Stimulated activated CD4-positive, alpha-beta T cell treated with anti-CD3 and anti-CD28 coated beads, TNF-alpha, amount 100 ng/mL, for 4 hours (primary cell): Measurements from ENCODE around the gene NXPH2.
"Not testable (repeated sequence)": the region's sequence is repeated elsewhere in the genome, so short reads cannot be mapped to it uniquely, and the experiment has no call there.

Source experiments
- DNase-seq, 3 experiments: peaks; one replicate each; pipeline ENCODE4 v3.0.0-alpha.2; 2020; ENCODE audit warnings: low read depth in 3 of 3

Gene NXPH2

DNA sequence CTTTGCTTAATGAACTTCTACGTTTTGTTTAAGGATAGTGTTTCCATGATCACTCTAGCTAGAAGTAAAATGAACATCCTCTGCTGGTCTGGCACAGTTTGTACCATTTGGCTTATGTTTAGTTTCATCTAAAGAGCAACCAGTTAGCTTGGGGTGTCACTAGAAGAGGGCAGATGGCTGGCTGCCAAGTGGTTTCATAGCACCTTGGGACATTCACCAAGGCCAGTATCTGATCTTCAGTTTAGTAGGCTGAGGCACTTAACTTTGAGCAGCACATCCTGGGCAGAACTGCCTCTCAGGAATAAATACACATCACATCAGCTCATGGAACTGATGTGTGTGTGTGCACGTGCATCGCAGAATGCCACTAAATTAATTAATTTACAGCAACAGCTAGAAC lies 68.4 kb downstream of the NXPH2 start:
- DNase-seq: no peak

DNA sequence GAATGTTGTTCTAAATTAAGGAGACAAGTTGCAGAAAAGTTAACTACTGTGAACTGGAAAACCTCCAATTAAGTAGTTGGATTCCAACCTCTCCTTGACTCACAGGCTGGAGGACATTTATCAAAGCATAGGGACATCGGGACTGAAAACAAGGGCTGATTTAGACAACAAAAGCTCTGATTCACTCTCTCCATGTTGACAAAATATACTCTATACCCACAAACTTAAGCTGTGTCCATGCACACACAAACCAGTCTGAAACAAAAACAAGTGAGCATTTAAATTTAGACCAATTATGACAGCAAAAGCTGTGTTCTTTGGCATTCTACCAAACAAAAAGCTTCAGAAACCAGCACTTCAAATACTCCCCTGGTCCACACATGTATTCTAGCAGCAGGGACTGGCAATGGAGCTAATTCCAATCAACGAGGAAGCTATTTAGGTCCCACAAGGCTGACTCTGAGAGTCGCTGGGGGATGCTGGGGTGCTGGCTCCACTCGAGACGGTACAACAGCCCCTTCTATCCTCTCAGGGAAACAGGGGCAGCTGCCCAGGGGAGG lies 71.4 kb downstream of the NXPH2 start:
- no peak for DNase-seq

DNA sequence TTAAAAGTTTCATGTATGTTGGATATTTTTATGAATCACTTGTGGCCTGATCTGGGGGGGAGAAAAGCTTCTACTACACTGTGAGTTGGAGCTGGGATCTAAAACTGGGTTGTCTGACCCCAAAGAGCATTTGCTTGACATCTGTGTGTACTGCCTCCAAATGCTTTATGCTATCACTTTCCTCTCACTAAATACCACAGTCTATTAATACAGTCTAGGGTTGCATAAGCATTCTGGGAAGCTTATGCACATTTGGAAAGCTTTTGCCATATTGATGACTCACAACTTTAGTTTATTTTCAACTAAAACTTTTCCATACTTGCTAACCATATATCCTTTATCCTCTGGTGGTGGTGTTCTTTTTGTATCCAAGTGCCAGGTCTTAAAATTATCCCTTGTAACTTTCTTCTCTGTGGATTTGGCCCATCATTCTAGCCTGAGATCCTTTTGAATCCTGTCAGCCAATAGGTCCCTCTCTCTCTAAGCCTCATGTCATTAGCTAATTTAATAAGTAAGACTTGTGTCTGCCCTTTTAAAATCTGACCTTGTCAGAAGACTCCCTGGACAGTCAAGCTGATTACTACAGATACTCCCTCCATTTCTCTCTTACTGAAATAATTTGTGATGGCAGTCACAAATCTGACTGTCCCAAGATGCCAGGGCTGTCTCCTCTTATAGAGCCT lies 72.7 kb downstream of the NXPH2 start:
- DNase-seq: no peak

DNA sequence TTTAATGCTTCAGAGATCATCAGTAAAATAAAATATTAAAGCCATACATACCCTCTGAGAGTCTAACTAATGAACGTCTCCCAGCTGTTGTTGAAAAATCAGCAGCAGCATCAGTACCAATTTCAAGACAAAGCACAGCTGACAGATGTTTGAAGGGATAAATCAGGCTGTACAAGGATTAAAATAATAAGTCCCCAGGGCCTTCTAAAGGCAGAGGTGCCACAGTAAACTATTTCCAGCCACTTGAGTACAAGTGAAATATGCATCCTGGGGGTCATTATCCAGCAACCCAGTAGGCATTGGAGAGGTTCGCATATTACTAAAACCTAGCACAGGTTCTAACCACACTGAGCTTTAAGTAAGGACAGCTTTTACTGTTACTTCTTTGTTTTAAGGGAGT lies 76.9 kb downstream of the NXPH2 start:
- DNase-seq: no peak

DNA sequence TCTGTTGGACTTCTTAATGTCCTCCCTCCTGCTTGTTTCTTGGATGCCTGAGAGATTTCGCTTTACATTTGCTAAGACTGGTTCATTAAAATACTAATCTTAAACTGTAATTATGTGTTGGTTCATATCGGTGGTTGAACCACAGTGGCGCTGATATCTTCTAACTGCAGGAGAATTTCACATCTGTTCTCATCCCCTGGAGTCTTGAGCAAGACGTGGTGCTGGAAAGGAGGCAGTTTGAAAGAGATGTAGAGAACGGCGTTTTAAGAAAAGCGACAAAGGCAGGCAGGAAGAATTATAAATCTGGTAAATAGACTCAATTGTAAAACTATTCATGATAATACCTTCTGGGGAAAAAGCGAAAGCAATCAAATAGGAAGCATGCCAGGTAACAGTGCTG lies 79.5 kb downstream of the NXPH2 start:
- DNase-seq: no peak

DNA sequence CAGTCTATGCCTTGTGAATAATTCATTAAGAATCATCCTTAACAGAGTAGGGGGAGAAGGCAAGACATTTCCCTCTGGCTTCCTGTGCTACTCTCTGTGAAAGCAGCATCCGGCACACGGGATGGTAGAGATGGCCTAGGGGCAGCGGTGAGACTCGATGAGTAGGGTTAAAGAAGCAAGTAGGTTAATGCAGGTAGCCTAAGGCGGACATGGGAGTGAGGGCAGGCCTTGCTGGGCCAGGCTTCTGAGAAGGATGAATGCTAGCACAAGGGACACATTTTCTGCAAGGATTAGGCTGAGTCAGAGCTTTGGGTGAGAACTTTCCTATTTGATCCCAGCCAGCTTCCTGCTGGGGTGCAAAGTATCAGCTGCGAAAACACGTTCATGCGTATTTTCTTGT lies 80.8 kb downstream of the NXPH2 start:
- DNase-seq: no peak

DNA sequence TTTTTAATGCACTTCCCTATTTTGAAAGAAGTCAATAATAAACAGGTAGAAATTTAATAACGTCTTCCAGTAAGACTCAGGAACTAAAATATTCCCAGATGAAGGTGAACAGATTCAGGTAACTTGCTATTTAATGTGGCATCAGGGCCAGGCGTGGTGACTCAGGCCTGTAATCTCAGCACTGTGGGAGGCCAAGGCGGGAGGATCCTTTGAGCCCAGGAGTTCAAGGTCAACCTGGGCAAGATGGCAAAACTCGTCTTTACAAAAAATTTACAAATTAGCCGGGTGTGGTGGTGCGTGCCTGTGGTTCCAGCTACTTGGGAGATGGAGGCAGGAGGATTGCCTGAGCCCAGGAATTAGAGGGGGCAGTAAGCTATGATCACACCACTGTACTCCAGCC lies 81.8 kb downstream of the NXPH2 start:
- no peak for DNase-seq

DNA sequence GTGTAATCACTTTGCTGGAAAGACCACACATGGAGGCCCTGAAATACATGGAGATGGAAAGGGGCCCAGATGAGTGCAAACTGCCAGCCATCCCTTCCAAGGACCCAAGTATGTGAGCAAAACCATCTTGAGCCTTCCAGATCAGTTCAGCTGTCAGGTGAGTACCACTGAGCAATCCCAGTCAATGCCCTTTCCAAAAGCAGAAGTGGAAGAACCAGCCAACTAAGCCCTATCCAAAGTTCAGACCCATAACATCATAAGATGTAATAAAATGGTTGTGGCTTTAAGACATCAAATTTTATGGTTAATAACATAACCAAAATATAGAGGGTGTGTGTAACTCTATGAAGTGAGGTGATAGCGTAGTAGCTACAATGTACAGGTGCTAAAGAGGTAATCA lies 88.5 kb downstream of the NXPH2 start:
- DNase-seq: no peak

DNA sequence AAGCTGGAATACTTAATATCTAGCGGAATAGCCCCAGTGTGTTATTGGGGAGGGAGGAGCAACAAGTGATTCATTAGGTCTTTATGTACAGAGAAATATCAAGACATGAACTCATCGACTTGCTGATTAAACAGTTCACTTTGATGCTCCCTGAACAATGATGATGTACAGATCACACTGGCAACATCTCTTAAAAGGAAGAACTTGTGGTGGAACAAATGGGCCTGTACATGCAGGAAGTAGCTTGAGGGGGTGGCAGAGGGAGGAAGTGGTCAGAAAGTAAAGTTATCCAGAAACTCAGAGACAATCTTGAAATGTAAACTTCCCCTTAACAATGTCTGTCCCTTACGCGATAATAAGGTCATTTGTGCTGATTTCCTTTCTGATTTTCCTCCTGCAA lies 90.5 kb downstream of the NXPH2 start:
- DNase-seq: no peak

DNA sequence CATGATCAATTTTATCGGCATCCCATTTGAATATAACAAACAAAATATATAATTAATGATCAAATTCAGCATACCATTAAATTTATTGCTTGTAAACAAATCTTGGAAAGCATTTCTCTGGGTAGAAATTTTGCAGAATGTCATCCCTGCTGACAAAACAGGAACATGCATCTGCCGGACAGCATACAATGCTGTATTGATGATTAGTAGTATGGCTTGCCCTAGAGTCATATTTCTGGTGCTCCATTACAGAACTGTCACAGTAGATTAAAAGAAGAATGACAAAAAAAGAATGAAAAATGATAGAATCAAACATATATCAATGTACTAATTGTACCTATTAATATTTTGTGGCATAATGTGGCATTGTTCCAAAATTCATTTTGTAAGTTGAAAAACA lies 98.0 kb downstream of the NXPH2 start:
- no peak for DNase-seq

DNA sequence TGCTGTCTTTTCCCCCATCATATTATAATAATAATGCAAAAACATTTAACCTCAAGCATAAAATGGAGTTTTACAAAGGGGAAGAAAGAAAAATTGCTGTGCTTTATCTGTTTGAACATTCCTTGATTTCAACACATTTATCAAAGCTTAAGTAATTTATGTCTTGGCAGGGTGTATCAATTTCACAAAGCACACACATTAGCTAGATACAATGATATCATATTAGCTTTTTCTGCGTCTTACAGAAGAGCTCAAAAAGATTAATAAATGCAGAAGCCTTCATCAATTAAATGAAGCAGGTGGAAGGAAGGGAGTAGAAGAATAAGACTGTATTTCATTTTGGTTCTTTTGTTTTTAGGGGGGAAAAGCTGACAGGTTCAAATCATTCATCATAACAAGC lies 103.0 kb downstream of the NXPH2 start:
- DNase-seq: no peak

DNA sequence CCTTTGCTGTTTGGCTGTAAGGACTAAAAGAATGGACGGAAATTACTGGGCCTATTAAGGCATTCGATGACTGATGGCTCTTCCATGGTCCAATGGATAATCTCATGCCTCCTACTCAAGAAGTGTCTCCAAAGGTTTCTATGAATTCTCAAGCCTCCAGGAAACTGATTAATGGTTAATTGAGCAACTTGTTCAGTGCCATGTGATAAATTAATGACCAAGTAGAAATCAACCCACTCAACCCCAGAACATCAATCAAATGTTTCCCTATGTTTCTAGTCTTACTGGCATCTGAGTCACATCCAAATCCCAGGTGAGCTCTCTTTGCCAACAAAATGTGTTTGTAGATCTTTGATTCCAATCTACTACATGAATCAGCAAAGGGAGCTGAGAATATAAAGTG lies 103.6 kb downstream of the NXPH2 start:
- DNase-seq: no peak

DNA sequence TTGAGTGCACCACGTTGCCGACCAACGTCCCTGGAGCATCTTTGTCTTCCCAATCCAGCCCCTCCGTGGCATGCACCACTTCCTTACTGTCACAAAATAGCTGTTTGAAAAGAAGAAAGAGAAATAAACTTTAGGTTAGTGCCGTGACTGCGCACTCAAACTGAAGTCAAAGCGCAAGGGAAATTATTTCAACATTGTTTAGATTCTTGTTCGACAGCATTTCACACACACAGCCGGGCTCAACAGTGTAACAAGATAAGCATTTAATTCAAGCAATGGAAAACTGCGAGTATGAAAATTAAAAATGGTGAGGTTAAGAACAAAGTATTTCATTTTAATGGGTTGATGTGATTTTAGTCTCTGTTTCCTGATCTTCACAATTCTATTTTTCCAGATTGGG lies 108.6 kb downstream of the NXPH2 start:
- no peak for DNase-seq

DNA sequence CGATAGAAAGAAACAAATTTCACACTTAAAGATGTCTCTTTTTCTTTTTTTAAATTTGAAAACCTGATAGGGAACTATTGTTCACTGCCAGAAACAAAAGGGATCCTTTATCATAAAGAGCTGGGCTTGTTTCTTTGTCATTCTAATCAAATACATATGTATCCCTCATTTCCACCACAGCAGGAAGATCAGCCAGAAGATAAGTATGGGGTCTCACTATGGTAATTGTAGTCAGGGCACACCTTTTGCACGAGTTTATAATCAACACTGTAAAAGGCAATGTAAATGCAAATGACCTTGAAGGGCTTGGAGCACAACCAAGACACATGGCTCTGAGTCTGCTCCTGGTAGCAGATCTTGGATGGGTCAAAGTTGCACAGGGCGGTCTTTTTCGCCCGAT lies 109.5 kb downstream of the NXPH2 start:
- no peak for DNase-seq

DNA sequence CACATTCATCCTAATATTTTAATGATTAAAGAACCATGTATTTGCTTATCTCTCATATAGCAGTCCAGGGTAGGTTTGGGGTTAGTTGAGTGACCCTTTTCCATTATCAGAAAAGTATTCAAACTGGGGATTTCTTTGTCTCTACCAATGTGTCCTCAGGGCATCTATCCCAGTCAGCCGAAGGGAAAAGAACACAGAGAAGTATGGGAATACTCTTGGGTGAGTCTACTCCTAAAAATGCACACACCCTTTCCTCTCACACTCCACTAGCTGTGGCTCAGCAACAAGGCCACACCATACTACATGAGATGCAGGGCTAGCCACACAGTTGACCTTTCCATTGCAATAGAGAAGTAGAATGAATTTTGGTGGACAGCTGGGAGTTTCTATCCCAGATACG lies 114.3 kb downstream of the NXPH2 start:
- DNase-seq: no peak

DNA sequence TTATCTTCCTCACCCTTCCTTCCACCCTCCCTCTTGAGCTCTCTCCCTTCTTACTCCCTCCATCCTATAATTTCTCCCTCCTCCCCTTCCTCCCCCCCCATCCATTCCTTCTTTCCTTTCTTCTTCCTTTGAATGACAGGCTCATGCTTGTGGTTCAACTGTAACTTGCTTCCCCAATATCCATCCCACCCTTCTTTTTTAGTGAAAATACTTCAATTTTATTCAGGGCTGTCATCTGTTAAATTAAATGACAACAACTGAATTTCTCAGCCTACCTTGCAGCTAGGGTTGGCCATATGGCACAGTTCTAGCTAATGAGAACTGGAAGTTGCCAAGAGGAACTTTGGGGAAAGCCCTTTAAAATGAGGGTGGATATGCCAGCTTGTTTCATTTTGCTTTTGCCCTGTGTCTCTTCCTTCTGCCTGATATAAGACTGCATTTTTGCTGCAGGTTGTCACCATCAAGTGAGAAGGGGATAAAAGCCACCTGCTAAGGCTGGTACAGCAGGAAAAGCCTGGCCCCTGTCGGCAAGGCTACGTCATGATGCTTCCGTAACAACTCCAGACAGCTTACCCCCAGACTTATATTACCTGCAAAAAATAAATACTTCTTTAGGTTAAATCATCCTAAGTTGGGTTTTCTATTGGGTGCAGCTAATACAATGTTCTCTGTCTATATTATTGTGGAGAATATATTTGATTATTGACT lies 121.8 kb downstream of the NXPH2 start:
- no peak for DNase-seq

DNA sequence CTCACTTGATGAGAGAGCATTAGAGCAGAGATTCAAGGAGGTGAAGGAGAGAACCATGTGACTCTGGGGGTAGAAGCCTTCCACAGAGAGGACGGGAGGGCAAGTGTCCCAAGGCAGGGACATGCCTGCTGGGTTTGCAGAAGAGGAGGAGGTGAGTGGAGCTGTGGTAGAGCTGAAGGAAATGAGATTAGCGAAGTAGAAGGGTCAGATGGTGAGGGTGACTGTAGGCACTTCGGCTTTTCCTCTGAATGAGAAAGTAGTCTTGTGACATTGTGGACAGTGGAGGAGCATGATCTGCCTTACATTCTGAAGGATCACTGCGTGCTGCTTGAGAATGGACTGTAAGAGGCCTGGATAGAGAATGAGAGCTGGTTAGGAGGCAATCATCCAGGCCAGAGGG lies 126.0 kb downstream of the NXPH2 start:
- no peak for DNase-seq

DNA sequence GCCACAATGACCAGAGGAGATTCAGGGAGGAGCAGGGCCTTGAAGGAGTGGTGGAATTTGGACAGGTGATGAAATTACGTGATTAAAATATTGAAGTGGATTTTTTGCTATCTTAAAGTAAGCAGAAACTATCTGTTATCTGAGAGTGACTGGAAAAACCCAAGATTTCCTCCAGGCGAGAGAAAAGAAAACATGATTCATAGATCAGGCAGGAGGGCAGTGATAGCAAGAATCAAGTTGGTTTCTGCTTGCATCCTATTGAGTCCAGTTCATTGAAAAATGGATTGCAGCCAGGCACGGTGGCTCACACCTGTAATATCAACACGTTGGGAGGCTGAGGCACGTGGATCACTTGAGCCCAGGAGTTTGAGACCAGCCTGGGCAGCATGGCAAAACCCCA lies 127.8 kb downstream of the NXPH2 start:
- no peak for DNase-seq

DNA sequence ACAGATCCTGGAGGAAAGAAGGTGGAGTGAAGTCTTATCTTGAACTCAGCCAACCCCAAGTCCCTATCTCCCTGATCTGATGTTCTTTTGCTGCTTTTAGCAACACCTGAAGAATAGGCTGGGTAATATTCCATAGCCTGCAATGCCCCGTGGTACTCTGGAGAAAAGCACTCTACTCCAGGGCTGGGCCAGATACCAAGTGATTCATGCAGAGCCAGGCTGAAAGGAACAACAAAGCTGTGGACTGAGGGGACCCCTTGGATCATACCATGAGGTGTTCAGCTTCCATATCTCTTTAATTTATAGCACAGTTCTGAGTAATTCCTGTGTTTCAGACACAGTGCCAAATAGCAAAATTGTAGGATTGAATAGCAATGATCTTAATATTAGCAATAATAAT lies 130.6 kb downstream of the NXPH2 start:
- DNase-seq: no peak

DNA sequence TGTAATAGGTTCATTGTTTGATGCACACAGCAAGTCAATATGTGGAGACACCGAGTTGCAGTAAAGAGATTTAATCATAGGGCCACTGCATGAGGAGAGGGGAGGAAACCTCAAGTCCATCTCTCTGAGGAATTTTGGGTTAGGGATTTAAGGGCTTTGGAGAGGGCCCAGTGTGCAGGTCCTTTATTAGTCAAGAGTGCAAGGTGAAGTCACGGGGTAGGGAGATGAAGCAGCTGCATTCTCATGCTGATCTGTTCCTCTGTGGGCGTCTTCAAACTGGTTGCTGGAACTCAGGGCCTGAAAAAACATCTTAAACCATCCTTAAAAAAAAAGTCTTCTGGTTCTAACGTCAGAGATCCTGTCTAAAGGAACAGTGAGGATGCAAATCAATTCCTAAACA lies 131.6 kb downstream of the NXPH2 start:
- no peak for DNase-seq

DNA sequence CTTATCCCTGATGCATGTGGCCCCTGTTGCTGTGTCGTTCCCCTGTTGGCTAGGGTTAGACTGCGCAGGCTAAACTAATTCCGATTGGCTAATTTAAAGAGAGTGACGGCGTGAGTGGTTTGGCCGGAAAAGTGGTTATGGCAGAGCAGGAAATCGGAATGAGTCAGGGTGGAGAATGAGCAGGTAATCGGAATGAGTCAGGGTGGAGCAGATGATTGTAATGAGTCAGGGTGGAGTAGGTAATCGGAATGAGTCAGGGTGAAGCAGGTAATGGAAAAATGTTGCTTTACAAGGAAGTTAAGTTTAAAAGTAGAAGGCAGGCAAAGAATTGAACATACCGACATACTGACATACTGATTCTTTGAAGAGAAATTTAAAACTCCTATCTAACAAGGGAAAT lies 135.4 kb downstream of the NXPH2 start:
- not testable (repeated sequence) for DNase-seq

DNA sequence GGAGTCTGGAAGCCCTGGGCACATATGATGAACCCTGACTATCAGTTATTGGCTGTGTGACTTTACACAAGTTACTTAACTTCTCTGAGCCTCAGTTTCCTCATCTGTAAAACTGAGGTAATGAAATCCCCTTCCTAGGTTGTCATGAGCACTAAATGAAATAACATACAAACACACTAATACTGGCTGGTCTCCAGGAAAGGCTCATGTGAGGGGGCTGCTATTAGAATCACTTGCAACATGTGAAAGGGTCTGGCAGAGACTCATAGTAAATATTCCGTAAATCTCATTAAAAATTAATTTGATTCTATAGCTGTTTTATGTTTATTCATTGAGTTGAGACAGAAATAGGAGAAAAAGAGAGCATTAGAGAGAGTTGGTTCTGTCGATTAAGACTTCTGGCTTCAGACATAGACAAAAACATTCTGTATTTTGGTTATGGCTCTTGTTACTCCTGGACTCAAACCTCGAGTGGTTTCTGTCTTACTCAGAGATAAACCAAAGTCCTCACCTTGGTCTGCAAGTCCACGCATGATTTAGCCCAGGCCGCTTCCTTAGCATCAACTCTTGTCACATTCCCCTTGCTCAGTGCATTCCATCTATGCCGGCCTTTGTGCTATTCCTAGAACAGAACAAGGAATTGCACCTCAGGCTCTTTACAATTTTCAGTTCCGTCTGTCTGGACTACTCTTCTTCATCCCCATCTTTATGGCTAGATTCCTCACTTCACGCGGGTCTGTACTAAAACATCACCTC lies 139.1 kb downstream of the NXPH2 start:
- DNase-seq: no peak

DNA sequence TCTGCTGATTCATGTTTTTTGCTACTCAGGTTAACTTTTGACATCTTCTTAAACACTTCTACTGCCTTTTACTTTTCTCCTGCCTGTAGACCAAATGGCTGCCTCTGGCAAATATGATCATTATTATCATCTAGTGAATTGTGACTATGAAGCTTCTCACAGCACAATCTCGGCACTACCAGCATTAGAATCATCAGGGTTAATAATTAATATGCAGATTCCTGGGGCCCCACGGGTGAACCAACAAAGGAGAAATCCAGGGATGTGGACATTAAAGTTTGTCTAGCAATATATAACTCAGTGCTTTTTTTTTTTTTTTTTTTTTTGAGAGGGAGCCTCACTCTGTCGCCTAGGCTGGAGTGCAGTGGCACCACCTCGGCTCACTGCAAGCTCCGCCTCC lies 142.5 kb downstream of the NXPH2 start:
- DNase-seq: no peak
